Testis (tissue), 3 donors: ENCODE results near the gene XRCC4. TPM values are rescaled to one million over a fixed set of nuclear protein-coding genes. Genes with fewer than 3 reads are reported as not detected.

Experiments used
- DNase-seq: peaks from one replicate; pipeline ENCODE4 v3.0.0-alpha.2; 2019
- H3K27ac ChIP-seq, 2 donors: fragments of 200-600 bp; sonication (generic); one replicate each; pipeline ENCODE4 v1.5.1; 2019
- H3K27me3 ChIP-seq: fragments of 200-600 bp; sonication (generic); one replicate; pipeline ENCODE4 v1.5.1; 2019
- H3K36me3 ChIP-seq: fragments of 200-600 bp; sonication (generic); one replicate; pipeline ENCODE4 v1.5.1; 2017; ENCODE audit warnings: low read depth; ENCODE audit errors: missing control alignments
- H3K4me1 ChIP-seq: fragments of 200-600 bp; sonication (generic); one replicate; pipeline ENCODE4 v1.5.1; 2019
- H3K4me3 ChIP-seq, 2 donors: fragments of 200-600 bp; sonication (generic); one replicate each; pipeline ENCODE4 v1.5.1; 2017 to 2019
- H3K9me3 ChIP-seq: fragments of 200-600 bp; sonication (generic); one replicate; pipeline ENCODE4 v1.5.1; 2017
- POLR2A ChIP-seq: fragments of 450-650 bp; IDR thresholded peaks from one replicate; pipeline ENCODE4 v1.6.1; 2017; ENCODE audit warnings: antibody characterized with exemption, mild to moderate bottlenecking, moderate library complexity
- WGBS, 2 donors: methylation state at CpG; one replicate each; pipeline ENCODE4 v1.1.5; 2018; 5-methylcytosine and 5-hydroxymethylcytosine counted together
- intact Hi-C: fragments of 100-400 bp; cut with DNase I; formaldehyde crosslinking; loops from one replicate; pipeline ENCODE4 v1.15.1; 2023; ENCODE audit warnings: low total_unique reads
- polyA plus RNA-seq: library from polyadenylated mRNA; stranded (reverse); fragments of 350-450 nt; fragmentation: Illumina TruSeq; extraction: RNeasy Lipid Tissue Mini Kit (QIAGEN cat#74804); gene quantifications from one replicate; pipeline ENCODE4 v1.2.3, GENCODE V29; 2014; ENCODE audit warnings: low read depth, low replicate concordance; ENCODE audit not compliant: insufficient read depth
- total RNA-seq, 2 donors: library from RNA; depleted of rRNA; stranded (reverse); fragments of >200 nt; gene quantifications; one replicate each; pipeline ENCODE4 v1.2.3, GENCODE V29; 2016
- TF ChIP-seq, protein P1 (sequence below), 3 experiments: fragments of 450-650 bp in 2 of 3; fragments of 200-600 bp in 1 of 3; sonication (generic) in 1 of 3; IDR thresholded peaks; one replicate each; pipeline ENCODE4 v1.5.1; 2016 to 2019; ENCODE audit warnings: antibody characterized with exemption in 3 of 3, mild to moderate bottlenecking in 2 of 3, moderate library complexity in 1 of 3

The XRCC4 gene
- total and polyA plus RNA-seq, 3 donors from 2014 or later, result 14.2 to 23.3 (median 17.1) TPM

DNA sequence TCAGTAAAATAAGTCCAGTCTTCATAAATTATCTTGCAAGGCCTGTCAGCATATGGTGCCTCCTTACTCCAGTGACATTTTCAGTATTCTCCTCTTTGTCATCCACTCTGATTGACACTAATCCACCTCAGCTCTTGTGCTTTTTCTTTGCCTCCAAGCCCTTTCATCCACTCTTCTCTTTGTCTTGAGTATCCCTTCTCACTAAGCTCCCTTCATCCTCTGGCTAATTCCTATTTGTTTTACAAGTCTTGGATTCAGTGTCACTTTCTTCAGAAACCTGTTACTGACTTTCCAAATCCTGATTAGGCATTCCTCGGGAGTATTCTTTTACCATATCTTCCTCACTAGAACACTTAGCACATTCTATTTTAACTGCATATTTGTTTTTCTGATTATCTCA lies 293.6 kb downstream of the XRCC4 start:
- Histone ChIP-seq H3K4me3 (no peak overlapping the region), H3K9me3 (no peaks in the 10 kb centered on the region), H3K27me3 (no peaks in the 10 kb centered on the region), H3K36me3 (no peaks in the 10 kb centered on the region), H3K27ac (no peak overlapping the region), H3K4me1 (no peaks in the 10 kb centered on the region)
- intact Hi-C loops, result no loop called here
- TF ChIP-seq POLR2A, result no peak
- TF ChIP-seq, protein P1, sequence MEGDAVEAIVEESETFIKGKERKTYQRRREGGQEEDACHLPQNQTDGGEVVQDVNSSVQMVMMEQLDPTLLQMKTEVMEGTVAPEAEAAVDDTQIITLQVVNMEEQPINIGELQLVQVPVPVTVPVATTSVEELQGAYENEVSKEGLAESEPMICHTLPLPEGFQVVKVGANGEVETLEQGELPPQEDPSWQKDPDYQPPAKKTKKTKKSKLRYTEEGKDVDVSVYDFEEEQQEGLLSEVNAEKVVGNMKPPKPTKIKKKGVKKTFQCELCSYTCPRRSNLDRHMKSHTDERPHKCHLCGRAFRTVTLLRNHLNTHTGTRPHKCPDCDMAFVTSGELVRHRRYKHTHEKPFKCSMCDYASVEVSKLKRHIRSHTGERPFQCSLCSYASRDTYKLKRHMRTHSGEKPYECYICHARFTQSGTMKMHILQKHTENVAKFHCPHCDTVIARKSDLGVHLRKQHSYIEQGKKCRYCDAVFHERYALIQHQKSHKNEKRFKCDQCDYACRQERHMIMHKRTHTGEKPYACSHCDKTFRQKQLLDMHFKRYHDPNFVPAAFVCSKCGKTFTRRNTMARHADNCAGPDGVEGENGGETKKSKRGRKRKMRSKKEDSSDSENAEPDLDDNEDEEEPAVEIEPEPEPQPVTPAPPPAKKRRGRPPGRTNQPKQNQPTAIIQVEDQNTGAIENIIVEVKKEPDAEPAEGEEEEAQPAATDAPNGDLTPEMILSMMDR (IDR thresholded peaks at IDR 0.05), result no peak
- WGBS, 2 donors, result 23 to 35% methylated on average over 1 of the region's 1 CpG
- no peak for DNase-seq

DNA sequence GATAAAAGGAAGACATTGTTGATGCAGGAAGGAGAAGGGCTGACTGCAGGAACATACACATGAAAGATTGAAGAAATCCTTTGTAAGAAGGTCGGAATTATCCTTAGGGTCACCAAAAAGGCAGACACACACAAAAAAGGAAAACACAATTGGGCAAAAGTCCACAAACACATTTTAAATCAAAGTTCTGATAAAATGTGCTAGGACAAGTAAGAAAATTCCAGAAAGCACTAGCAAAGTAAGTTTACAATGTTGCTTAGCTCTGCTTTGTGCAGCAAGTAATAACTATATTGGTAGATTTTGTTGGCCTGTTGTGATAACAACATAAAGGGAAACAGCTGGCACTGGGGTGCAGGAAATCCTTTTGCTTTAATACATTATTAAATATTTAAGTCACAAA lies 294.4 kb downstream of the XRCC4 start:
- no peak overlapping the region for H3K27ac ChIP-seq
- no peaks in the 10 kb centered on the region for H3K36me3 ChIP-seq
- intact Hi-C loops, result no loop called here
- no peaks in the 10 kb centered on the region for H3K27me3 ChIP-seq
- H3K4me3 ChIP-seq, result no peak overlapping the region
- TF ChIP-seq POLR2A, result no peak
- TF ChIP-seq, protein P1 (IDR thresholded peaks at IDR 0.05), result no peak
- WGBS, 2 donors, result 68 to 79% methylated on average over 1 of the region's 1 CpG
- no peaks in the 10 kb centered on the region for H3K4me1 ChIP-seq
- DNase-seq, result no peak
- no peaks in the 10 kb centered on the region for H3K9me3 ChIP-seq

DNA sequence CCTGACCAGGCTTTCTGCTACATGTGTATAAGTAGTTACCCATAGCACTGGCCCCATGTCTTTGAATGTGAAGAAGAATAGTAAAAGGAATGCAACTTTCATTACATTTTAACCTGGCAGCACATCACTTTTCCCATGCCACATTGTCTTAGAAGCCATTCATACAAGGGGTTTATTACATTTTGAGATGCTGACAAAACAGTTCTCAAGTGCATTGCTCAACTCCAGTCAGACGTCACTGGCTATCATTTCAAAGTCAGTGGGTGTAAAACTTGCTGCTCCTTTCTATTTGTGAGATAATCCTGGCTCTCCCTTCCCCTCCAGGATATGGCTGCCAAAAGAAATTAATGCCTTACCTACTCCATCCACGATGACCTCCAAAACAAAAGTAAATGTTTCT lies 297.2 kb downstream of the XRCC4 start:
- intact Hi-C loops, result no loop called here
- H3K4me3 ChIP-seq, result no peak overlapping the region
- 42 to 46% methylated on average over 2 of the region's 2 CpGs for WGBS, 2 donors
- TF ChIP-seq, protein P1 (IDR thresholded peaks at IDR 0.05), result no peak
- no peak for TF ChIP-seq POLR2A
- H3K27me3 ChIP-seq, result no peaks in the 10 kb centered on the region
- no peaks in the 10 kb centered on the region for H3K9me3 ChIP-seq
- no peaks in the 10 kb centered on the region for H3K4me1 ChIP-seq
- H3K36me3 ChIP-seq, result no peaks in the 10 kb centered on the region
- H3K27ac ChIP-seq, result no peak overlapping the region
- DNase-seq, result no peak

DNA sequence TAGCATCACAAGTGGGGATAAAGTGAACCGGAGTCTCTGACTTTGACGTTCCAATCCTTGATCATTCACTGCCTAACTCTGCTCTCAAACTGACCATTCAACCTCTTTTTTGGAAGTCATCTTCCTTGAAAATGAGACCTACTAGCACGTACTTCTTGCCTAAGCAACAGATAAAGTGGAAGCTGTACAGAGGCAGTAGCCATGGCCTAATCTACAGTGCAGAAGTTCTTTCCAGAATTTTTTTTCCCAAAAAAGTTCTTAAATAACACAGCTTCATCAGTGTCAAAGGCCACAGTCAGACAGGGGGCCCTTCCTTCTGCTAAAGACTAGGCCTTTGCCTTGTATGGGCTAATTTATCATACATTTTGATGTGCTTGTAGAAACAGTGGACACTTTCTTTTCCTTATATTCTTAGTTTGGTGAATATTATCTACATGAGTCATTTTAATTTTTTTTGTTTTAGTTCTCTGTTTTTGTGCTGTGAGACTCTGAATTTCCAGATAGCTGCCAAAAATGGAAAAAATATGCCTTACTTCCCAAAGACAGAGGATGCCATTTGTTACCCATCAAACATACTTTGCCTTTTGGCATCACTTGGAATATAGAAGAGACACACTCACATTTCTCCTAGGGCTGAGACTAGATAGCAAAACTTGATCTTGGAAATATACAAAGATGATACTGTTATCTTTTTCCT lies 297.9 kb downstream of the XRCC4 start:
- no peak for DNase-seq

More for the DNA sequence above, 297.9 kb downstream of the XRCC4 start:
- 78 to 81% methylated on average over 3 of the region's 3 CpGs for WGBS, 2 donors
- H3K36me3 ChIP-seq, result no peaks in the 10 kb centered on the region
- no peaks in the 10 kb centered on the region for H3K9me3 ChIP-seq
- intact Hi-C loops, result no loop called here
- H3K4me3 ChIP-seq, result no peak overlapping the region
- H3K27ac ChIP-seq, result no peak overlapping the region
- H3K27me3 ChIP-seq, result no peaks in the 10 kb centered on the region
- H3K4me1 ChIP-seq, result no peaks in the 10 kb centered on the region
- no peak for TF ChIP-seq POLR2A
- TF ChIP-seq, protein P1 (IDR thresholded peaks at IDR 0.05), result no peak
